GM21529 (cell line): ENCODE measurements around the gene RNF38.
"Not testable (repeated sequence)": the region's sequence is repeated elsewhere in the genome, so short reads cannot be mapped to it uniquely, and the experiment has no call there.

Source experiments
- ATAC-seq: cut with Tn5 transposase; IDR thresholded peaks from one replicate; pipeline ENCODE4 v1.9.1; 2021; ENCODE audit not compliant: unreplicated experiment

The RNF38 gene

GRCh38 chr9:36407122-36407723 is 7.2 kb upstream of the RNF38 start:
- peak; percentile 58 for ATAC-seq

- ATAC-seq, result no peak
These were observed 2.5 kb upstream of the RNF38 start for GRCh38 chr9:36402536-36402935.

DNA sequence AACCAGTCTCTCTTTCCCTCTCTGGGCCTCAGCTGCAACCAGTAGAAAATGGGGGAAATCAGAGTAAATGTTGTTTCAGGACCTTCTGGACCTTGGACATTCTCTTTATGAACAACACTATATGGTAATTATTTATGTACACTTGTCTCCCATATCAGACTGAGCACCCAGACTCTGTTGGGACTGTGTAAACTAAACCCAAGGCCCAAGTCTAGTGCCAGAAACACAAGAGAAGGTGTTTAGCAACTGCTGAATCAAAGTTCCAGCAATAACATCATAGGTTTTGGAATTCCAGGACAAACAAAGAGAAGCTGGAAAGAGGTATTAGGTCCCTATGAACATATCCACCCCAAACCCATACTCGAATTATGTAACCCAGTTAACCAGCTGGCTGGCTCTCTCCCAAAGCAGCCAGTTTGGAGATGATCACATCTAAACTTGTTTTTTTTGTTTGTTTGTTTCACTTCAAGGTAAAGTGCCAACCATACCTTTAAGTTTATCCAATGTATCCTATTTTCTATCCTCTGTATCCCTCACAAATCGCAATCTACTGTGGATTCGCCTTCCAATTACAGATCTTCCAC is 1.9 kb upstream of the RNF38 start:
- ATAC-seq, result no peak

DNA sequence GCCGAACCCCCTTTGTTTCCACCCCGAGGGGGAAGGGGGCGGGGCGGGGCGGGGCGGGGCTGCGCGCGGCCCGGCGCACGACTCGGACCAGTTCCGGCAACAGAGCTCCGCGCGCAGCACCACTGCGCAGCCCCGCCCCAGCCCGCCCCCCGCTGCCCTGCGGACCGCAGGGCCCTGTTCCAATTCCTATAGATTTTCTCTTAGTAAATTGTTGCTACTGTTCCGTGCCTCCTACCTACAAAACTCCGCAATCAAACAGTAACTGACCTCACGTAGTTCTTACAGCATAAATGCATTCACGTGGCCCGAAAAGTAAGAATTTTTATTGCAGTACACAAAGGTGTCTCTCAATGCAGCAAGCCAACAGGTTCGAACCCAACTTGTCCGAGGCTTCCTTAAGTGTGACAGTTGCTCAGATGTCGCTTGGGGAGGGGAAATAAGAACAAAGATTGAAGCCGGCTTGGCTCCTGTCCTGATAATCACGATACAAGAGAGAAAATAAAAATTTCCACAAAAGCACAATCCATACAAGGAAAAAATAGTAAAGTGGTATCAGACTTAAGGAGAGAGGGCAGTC is 1.2 kb upstream of the RNF38 start:
- peak; percentile 63 for ATAC-seq

- peak; percentile 63 for ATAC-seq
These were observed 479 bp upstream of the RNF38 start for GRCh38 chr9:36400332-36401163.

DNA sequence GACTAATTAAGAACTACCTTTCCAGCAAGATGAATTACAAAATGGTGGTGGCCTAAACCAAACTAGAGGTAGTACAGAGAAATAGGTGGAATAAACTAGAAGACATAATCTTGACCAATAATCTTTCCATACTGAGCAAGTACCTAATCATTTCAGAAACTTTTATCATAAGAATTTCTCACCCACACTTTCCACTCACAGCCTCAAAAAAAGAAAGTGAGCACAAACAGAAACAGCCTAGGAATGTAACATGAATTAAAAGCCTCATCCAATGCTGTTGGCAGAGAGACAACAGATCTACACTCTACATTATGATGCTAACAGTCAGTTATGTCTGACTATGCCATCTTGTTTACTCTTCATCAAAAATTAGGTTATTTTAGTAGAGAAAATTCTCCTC is 1.3 kb downstream of the RNF38 start:
- no peak for ATAC-seq

DNA sequence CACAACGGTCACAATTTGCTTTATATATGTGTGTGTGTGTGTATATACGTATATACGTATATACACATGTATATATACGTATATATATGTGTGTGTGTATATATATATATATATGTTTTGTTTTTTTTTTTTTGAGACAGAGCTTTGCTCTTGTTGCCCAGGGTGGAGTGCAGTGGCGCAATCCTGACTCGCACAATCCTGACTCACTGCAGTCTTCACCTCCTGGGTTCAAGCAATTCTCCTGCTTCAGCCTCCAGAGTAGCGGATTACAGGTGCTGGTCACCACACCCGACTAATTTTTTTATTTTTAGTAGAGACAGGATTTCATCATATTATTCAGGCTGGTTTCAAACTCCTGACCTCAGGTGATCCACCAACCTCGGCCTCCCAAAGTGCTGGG is 3.1 kb downstream of the RNF38 start:
- ATAC-seq, result no peak

DNA sequence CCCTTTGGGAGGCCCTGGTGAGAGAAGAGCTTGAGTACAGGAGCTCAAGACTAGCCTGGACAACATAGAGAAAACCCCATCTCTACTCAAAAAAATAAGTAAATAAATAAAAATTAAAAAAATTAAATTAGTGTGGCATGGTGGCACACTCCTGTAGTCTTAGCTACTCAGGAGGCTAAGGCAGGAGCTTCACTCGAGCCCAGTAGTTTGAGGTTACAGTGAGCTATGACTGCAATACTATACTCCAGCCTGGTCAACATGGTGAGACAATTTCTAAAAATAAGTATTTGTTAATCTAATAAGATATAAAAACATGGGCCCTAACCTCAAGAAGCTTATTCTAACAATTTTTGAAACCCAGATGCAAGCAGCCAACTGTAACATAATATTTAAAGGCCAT is 7.6 kb downstream of the RNF38 start:
- no peak for ATAC-seq

GRCh38 chr9:36389590-36389989 is 10.5 kb downstream of the RNF38 start:
- ATAC-seq, result no peak

DNA sequence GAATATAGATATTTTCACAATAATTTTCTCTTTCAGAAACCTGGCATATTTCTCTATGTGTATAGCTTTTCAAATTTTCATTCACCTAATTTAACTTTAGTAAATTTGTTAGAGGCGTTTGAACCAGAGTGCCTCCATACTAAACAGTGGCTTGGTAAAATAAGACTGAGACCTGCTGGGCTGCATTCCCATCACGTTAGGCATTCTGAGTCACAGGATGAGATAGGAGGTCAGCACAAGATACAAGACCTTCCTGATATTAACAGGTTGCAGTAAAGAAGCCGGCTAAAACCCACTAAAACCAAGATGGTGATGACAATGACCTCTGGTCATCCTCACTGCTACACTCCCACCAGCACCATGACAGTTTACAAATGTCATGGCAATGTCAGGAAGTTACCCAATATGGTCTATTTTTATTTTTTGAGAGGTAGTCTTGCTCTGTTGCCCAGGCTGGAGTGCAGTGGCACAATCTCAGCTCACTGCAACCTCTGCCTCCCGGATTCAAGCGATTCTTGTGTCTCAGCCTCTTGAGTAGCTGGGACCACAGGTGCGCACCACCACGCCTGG is 13.6 kb downstream of the RNF38 start:
- ATAC-seq, result not testable (repeated sequence)

- ATAC-seq, result no peak
These were observed 17.6 kb downstream of the RNF38 start for GRCh38 chr9:36382484-36382883.

GRCh38 chr9:36364577-36364976 is 35.5 kb downstream of the RNF38 start:
- ATAC-seq, result no peak

DNA sequence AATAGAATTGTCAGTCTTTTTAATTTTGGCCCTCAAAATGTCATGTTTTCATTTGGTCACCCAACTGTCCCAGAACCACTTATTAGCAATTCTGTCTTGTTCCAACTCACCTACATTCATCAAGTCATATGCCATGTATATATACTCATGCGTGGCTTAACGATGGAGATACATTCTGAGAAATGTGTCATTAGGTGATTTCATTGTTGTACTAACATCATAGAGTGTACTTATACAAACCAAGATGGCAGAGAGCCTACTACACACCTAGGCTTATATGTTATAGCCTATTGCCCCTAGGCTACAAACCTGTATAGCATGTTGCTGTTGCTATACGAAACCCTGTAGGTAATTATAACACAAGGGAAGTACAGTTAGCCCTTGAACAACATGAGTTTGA is 36.6 kb downstream of the RNF38 start:
- no peak for ATAC-seq

- ATAC-seq, result no peak
These were observed 41.6 kb downstream of the RNF38 start for GRCh38 chr9:36358486-36358885.

DNA sequence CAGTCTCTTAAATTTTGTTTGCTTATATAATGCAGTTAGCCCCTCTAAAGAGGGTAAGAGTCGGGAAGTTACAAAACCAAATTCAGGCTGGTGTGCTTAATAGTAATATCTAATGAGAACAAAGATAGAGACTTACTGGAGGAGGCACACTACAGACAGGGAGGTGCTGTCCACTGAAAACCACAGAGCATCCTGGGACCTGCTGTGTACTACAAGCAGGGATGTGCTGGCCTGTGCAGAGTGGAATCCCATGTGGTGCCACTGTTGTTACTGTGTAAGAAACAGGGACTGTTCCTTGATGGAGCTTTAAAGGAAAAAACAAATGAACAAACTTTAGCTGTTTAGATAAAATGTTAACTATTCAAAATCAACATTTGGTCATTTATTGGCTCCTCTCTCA is 42.4 kb downstream of the RNF38 start:
- no peak for ATAC-seq

DNA sequence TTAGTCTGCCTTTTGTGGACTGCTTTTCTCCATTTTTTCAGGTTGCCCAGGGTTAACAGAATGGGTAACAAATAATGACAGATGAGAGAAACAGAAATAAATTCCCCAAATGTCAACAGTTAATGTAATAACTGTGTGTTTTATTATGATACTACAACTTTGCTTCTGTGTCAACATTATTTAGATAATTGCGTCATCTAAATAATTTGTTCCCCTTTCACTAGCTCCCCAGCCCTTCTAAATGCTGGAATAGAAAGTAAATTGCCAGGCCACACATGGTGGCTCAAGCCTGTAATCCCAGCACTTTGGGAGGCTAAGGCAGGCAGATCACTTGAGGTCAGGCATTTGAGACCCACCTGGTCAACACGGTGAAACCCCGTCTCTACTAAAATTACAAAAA is 53.5 kb downstream of the RNF38 start:
- ATAC-seq, result no peak

GRCh38 chr9:36345103-36345846 is 54.8 kb downstream of the RNF38 start:
- ATAC-seq, result no peak

DNA sequence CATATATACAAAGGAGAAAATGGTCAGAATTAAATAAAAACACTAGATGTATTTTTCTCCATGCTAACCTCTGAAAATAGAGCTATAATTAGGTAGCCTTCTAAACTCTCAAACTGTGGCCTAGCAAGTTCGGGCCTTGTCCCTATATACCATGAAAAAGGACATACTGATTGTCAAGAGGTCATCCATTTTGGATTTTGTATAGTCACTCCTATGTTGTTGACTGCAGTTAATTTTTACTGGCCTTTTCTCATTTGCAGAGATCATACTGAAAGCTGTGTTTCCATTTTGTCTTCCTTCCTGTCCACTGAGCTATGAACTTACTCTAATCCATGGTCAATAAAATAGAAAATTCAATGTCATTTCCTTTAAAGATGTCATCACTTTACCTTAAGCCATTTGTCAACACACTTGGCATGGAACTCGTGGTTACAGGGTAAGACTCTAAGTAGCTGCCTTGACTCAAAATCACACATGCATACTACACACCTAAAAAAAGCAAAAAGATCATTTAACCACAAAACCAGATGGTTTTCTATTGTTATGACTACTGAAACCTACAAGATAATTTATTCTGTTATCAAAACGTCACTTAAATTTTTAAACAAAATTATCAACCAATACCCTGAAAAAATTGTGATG is 58.0 kb downstream of the RNF38 start:
- ATAC-seq, result no peak

DNA sequence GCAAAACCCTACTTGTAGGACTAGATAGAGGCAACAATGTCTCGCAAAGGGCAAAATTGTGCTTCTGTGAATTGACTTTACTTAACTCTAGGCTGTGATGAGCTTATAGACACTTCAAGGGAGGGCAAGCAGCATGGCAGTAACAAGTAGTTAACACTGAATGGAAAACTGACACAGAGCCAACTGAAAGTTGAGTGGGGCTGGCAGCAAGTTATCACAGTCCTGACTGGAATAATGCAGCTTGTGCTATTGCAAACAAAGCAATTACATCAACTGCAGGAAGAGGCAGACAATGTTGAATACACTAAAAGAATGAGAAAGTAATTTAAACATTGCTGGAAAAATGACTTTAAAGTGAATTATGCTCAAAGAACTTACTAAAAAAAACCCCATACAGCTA is 62.2 kb downstream of the RNF38 start:
- no peak for ATAC-seq

DNA sequence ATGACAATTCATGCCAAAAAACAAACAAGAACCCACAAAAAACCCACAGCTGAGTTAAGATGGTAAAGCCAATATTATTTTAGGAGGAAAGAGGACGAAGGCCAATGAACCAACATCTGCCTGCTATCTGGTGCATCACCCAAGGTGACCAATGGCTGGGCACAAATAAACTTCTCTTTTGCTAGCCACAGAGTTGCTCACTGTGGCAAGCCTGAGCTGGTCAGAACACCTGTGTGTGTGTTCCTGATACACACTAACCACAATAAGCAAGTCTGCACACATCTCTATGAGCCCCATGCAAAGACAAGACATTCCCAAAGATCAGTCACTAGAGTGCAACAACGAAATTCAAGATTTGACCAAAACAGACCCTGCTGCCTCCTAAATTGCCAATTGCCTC is 63.1 kb downstream of the RNF38 start:
- ATAC-seq, result no peak
